A549 (cell line): Measurements from ENCODE around the gene TLCD5. TPM values are rescaled to one million over a fixed set of nuclear protein-coding genes. Genes with fewer than 3 reads are reported as not detected.

Experiments used
- ATAC-seq, 2 experiments: fragments of 200-7000 bp in 1 of 2; fragments of >200 bp in 1 of 2; cut with Nextera tagmentation in 1 of 2; cut with Tn5 transposase in 1 of 2; 3 replicates each; pipeline versions ENCODE4 v1.8.0 to v1.9.1; 2018 to 2020; ENCODE audit warnings: mild to moderate bottlenecking in 1 of 2, moderate library complexity in 1 of 2
- CTCF ChIA-PET: fragments of 300-600 bp; sonication (Branson Sonifier 250); formaldehyde crosslinking; extraction: SDS; loops from one replicate; lab custom pipeline; 2021; ENCODE audit warnings: antibody characterized with exemption, inconsistent platforms; lab: Yijun Ruan, JAX
- POLR2A ChIA-PET: fragments of 350-600 bp; formaldehyde crosslinking; extraction: SDS; loops from one replicate; lab custom pipeline; 2021; ENCODE audit warnings: antibody characterized with exemption, inconsistent platforms; lab: Yijun Ruan, JAX
- DNase-seq, 2 experiments: peaks; one replicate each; pipeline versions ENCODE4 v3.0.0 to v3.0.0-alpha.2; 2011 to 2016; ENCODE audit warnings: low read depth in 1 of 2, low spot score in 1 of 2
- FAIRE-seq: peaks from 2 replicates; lab custom pipeline; 2011; peaks lifted over from hg19 to GRCh38; lab: Jason Lieb, UNC
- H3K27ac ChIP-seq, 2 experiments: fragments of >200 bp; sonication (Bioruptor Twin); formaldehyde crosslinking; 3 replicates each; pipeline ENCODE4 v1.5.1; 2016 to 2017
- H3K4me1 ChIP-seq: fragments of >200 bp; sonication (Bioruptor Twin); formaldehyde crosslinking; 3 replicates; pipeline ENCODE4 v1.6.1; 2016
- H3K4me2 ChIP-seq: fragments of >200 bp; sonication (Bioruptor Twin); formaldehyde crosslinking; 3 replicates; pipeline ENCODE4 v1.6.1; 2016
- H3K4me3 ChIP-seq: fragments of >200 bp; sonication (Bioruptor Twin); formaldehyde crosslinking; 3 replicates; pipeline ENCODE4 v1.5.1; 2016
- H3K9me3 ChIP-seq: fragments of >200 bp; sonication (Bioruptor Twin); formaldehyde crosslinking; 3 replicates; pipeline ENCODE4 v1.6.1; 2016
- BHLHE40 ChIP-seq: IDR thresholded peaks from 2 replicates; pipeline ENCODE4 v1.6.1; 2012; ENCODE audit warnings: low read depth, low read length, inconsistent platforms
- FOSB ChIP-seq: fragments of 250-450 bp; sonication (Bioruptor Pico); IDR thresholded peaks from 2 replicates; pipeline ENCODE4 v1.5.0; 2020; ENCODE audit warnings: mild to moderate bottlenecking, moderate library complexity
- FOSL2 ChIP-seq, 2 experiments: fragments of 450-650 bp in 1 of 2; fragments of >200 bp in 1 of 2; sonication (Bioruptor Twin) in 1 of 2; formaldehyde crosslinking; IDR thresholded peaks; 2 replicates each; pipeline versions ENCODE4 v1.5.0 to v1.6.1; 2016 to 2020; ENCODE audit warnings: mild to moderate bottlenecking in 1 of 2, moderate library complexity in 1 of 2
- FOXS1 ChIP-seq: fragments of 250-450 bp; sonication (Bioruptor Pico); IDR thresholded peaks from 2 replicates; pipeline ENCODE4 v1.5.0; 2020; ENCODE audit warnings: mild to moderate bottlenecking, moderate library complexity
- GATA3 ChIP-seq: IDR thresholded peaks from 2 replicates; pipeline ENCODE4 v1.6.1; 2012; ENCODE audit warnings: borderline replicate concordance
- HOXA7 ChIP-seq: fragments of 250-450 bp; sonication (Bioruptor Pico); IDR thresholded peaks from 2 replicates; pipeline ENCODE4 v1.5.0; 2020; ENCODE audit warnings: mild to moderate bottlenecking, moderate library complexity
- HOXB13 ChIP-seq: fragments of 250-450 bp; sonication (Bioruptor Pico); IDR thresholded peaks from 2 replicates; pipeline ENCODE4 v1.5.0; 2020; ENCODE audit warnings: low read depth, mild to moderate bottlenecking, moderate library complexity
- JUNB ChIP-seq: fragments of >200 bp; sonication (Bioruptor Twin); formaldehyde crosslinking; IDR thresholded peaks from 2 replicates; pipeline ENCODE4 v1.6.1; 2016
- KDM5A ChIP-seq: fragments of 200-600 bp; sonication (generic); IDR thresholded peaks from 2 replicates; pipeline ENCODE4 v1.6.1; 2016; ENCODE audit warnings: antibody characterized with exemption, mild to moderate bottlenecking
- MAZ ChIP-seq: fragments of 150-350 bp; IDR thresholded peaks from 2 replicates; pipeline ENCODE4 v1.6.1; 2014; ENCODE audit warnings: antibody characterized with exemption, low read depth, low read length, borderline replicate concordance
- MYC ChIP-seq: IDR thresholded peaks from 2 replicates; pipeline ENCODE4 v1.6.1; 2012; ENCODE audit warnings: mild to moderate bottlenecking, inconsistent platforms, low read length, improper control_type of control experiment, borderline replicate concordance
- POLR2A ChIP-seq: IDR thresholded peaks from 2 replicates; pipeline ENCODE4 v1.6.1; 2012; ENCODE audit warnings: mild to moderate bottlenecking, low read length
- RAD21 ChIP-seq, 2 experiments: fragments of >200 bp in 1 of 2; sonication (Bioruptor Twin) in 1 of 2; formaldehyde crosslinking in 1 of 2; IDR thresholded peaks in 1 of 2; conservative IDR thresholded peaks in 1 of 2; 2 replicates in 1 of 2; 3 replicates in 1 of 2; pipeline ENCODE4 v1.6.1; 2012 to 2018; ENCODE audit warnings: inconsistent platforms in 1 of 2
- RARB ChIP-seq: fragments of 250-450 bp; sonication (Bioruptor Pico); IDR thresholded peaks from 2 replicates; pipeline ENCODE4 v1.8.0; 2021; ENCODE audit warnings: mild to moderate bottlenecking, moderate library complexity
- RNF2 ChIP-seq: fragments of 200-600 bp; sonication (generic); IDR thresholded peaks from 2 replicates; pipeline ENCODE4 v1.6.1; 2016; ENCODE audit warnings: low read depth, mild to moderate bottlenecking, antibody characterized with exemption, moderate library complexity, borderline replicate concordance
- SMC3 ChIP-seq: fragments of >200 bp; sonication (Bioruptor Twin); formaldehyde crosslinking; IDR thresholded peaks from 3 replicates; pipeline ENCODE4 v1.6.1; 2018; ENCODE audit warnings: inconsistent platforms
- SREBF2 ChIP-seq: fragments of 450-650 bp; IDR thresholded peaks from 2 replicates; pipeline ENCODE4 v1.6.1; 2014; ENCODE audit warnings: mild to moderate bottlenecking, moderate library complexity
- TFCP2L1 ChIP-seq: fragments of 250-450 bp; sonication (Bioruptor Pico); IDR thresholded peaks from 2 replicates; pipeline ENCODE4 v1.5.0; 2021; ENCODE audit warnings: mild to moderate bottlenecking
- ZNF302 ChIP-seq: fragments of 250-450 bp; sonication (Bioruptor Pico); IDR thresholded peaks from 2 replicates; pipeline ENCODE4 v1.9.0; 2021; ENCODE audit warnings: inconsistent platforms, mild to moderate bottlenecking, moderate library complexity
- WGBS: methylation state at CpG from one replicate; pipeline ENCODE4 v1.1.6; 2017; ENCODE audit errors: missing lambda C conversion rate; 5-methylcytosine and 5-hydroxymethylcytosine counted together
- polyA plus RNA-seq, 4 experiments: library from polyadenylated mRNA; depleted of rRNA in 3 of 4; stranded (reverse); fragments of >200 nt; fragmentation: RNase III in 1 of 4; extraction: RNeasy Plus Mini Kit Qiagen cat#74134 plus additional on column Dnase treatment in 1 of 4; gene quantifications; 2 replicates in 3 of 4; 3 replicates in 1 of 4; pipeline ENCODE4 v1.2.3, GENCODE V29; 2011 to 2017
- TF ChIP-seq, protein P1 (sequence below): fragments of >200 bp; sonication (Bioruptor Twin); formaldehyde crosslinking; IDR thresholded peaks from 2 replicates; pipeline ENCODE4 v1.6.1; 2016
- TF ChIP-seq, protein P2 (sequence below): IDR thresholded peaks from 2 replicates; pipeline ENCODE4 v1.6.1; 2012
- TF ChIP-seq, protein P3 (sequence below): fragments of 200-600 bp; sonication (generic); IDR thresholded peaks from 2 replicates; pipeline ENCODE4 v1.6.1; 2016; ENCODE audit warnings: antibody characterized with exemption, mild to moderate bottlenecking, moderate library complexity
- TF ChIP-seq, protein P4 (sequence below): IDR thresholded peaks from 2 replicates; pipeline ENCODE4 v1.6.1; 2012; ENCODE audit warnings: low read depth, borderline replicate concordance
- TF ChIP-seq, protein P5 (sequence below): fragments of 150-350 bp; IDR thresholded peaks from 2 replicates; pipeline ENCODE4 v1.6.1; 2014; ENCODE audit warnings: low read depth, mild to moderate bottlenecking, low read length
- TF ChIP-seq, protein P6 (sequence below): fragments of 250-450 bp; sonication (Bioruptor Pico); IDR thresholded peaks from 2 replicates; pipeline ENCODE4 v1.5.0; 2021; ENCODE audit warnings: mild to moderate bottlenecking, moderate library complexity, borderline replicate concordance
- TF ChIP-seq, protein P7 (sequence below): fragments of >200 bp; sonication (Bioruptor Twin); formaldehyde crosslinking; IDR thresholded peaks from 3 replicates; pipeline ENCODE4 v1.5.1; 2016

TLCD5 gene
- polyA plus RNA-seq, 2 of the 4 experiments (the other 2 are of a cell fraction): 5.8 to 12.9 TPM

DNA sequence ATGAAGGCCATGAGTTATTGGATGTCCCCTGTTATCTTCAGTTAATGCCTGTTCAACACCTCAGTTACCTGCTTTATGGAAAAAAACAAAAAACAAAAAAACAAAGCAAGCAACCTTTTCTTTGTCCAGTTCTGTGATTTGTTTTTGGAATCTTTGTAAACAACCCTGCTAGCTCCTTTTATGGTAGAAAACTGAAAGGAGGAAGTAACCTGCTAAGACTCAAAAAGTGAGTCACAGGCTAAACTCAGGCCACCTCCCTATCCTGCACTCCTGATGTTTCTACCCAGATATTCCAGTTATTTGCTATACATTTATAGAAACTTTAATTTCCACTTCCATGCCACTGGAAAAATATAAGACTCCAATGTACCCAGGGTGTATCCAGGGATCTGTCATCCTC lies 20.6 kb upstream of the TLCD5 start:
- Histone ChIP-seq H3K27ac (no peak overlapping the region), H3K4me3 (no peak overlapping the region), H3K4me1 (peaks cover 22% of the 10 kb centered on the region), H3K4me2 (peak overlapping the region; percentile 23; the same call in 1 of the 3 replicates), H3K9me3 (no peaks in the 10 kb centered on the region)
- no peak for FAIRE-seq
- peak; percentile 19 to 43 for DNase-seq
- TF ChIP-seq RAD21 (conservative IDR thresholded peaks at IDR 0.05 in 1 of 2, IDR thresholded peaks at IDR 0.05 in 1 of 2) (no peak), HOXB13 (CRISPR knock-in tag) (no peak), RNF2 (no peak), JUNB (no peak), FOSB (CRISPR knock-in tag) (no peak), SMC3 (no peak), MYC (no peak), HOXA7 (CRISPR knock-in tag) (no peak), FOXS1 (CRISPR knock-in tag) (no peak), RARB (no peak), TFCP2L1 (CRISPR knock-in tag) (no peak), POLR2A (no peak), FOSL2 (IDR thresholded peaks at IDR 0.05) (no peak), FOSL2 (CRISPR knock-in tag; IDR thresholded peaks at IDR 0.05) (no peak)
- TF ChIP-seq, protein P1, sequence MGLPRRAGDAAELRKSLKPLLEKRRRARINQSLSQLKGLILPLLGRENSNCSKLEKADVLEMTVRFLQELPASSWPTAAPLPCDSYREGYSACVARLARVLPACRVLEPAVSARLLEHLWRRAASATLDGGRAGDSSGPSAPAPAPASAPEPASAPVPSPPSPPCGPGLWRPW: no peak
- TF ChIP-seq, protein P2, sequence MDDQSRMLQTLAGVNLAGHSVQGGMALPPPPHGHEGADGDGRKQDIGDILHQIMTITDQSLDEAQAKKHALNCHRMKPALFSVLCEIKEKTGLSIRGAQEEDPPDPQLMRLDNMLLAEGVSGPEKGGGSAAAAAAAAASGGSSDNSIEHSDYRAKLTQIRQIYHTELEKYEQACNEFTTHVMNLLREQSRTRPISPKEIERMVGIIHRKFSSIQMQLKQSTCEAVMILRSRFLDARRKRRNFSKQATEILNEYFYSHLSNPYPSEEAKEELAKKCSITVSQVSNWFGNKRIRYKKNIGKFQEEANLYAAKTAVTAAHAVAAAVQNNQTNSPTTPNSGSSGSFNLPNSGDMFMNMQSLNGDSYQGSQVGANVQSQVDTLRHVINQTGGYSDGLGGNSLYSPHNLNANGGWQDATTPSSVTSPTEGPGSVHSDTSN: no peak
- TF ChIP-seq, protein P3, sequence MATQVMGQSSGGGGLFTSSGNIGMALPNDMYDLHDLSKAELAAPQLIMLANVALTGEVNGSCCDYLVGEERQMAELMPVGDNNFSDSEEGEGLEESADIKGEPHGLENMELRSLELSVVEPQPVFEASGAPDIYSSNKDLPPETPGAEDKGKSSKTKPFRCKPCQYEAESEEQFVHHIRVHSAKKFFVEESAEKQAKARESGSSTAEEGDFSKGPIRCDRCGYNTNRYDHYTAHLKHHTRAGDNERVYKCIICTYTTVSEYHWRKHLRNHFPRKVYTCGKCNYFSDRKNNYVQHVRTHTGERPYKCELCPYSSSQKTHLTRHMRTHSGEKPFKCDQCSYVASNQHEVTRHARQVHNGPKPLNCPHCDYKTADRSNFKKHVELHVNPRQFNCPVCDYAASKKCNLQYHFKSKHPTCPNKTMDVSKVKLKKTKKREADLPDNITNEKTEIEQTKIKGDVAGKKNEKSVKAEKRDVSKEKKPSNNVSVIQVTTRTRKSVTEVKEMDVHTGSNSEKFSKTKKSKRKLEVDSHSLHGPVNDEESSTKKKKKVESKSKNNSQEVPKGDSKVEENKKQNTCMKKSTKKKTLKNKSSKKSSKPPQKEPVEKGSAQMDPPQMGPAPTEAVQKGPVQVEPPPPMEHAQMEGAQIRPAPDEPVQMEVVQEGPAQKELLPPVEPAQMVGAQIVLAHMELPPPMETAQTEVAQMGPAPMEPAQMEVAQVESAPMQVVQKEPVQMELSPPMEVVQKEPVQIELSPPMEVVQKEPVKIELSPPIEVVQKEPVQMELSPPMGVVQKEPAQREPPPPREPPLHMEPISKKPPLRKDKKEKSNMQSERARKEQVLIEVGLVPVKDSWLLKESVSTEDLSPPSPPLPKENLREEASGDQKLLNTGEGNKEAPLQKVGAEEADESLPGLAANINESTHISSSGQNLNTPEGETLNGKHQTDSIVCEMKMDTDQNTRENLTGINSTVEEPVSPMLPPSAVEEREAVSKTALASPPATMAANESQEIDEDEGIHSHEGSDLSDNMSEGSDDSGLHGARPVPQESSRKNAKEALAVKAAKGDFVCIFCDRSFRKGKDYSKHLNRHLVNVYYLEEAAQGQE: no peak
- ChIA-PET POLR2A (no interaction called here), CTCF (interaction anchor here (2.0 to 15.7 kb wide), 8 partner anchors 9 to 133 kb away, joined by 5 to 407 read pairs (median 20); partner anchors contain the start of gene POU2F3)
- ATAC-seq: no peak

DNA sequence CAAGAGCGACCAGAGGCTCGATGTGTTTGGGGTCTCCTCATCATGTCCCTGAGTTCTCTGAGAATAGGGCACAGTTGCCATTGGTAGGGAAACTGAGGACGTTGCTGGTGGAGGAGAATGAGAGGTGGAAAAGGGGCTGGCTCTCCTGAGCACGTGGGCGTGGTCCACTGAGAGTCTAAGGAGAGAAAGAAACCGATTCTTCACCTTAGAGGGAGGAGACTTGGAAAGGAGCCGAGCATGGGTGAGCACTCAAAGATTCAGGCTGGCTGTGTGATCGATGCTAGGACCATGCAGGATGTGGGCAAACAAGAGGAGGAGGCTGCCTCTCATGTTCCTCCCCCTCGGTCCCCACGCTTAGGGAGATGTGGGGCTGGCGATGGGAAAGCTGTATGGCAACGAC lies 19.8 kb upstream of the TLCD5 start:
- H3K9me3 ChIP-seq: no peaks in the 10 kb centered on the region
- no peak for FAIRE-seq
- 61% methylated on average over 9 of the region's 12 CpGs for WGBS
- H3K4me3 ChIP-seq: no peak overlapping the region
- ChIA-PET CTCF (interaction anchor here (0.7 to 15.7 kb wide), 4 partner anchors 58 to 137 kb away, joined by 3 to 407 read pairs (median 54); partner anchors contain the start of gene POU2F3), POLR2A (no interaction called here)
- no peak for ATAC-seq
- no peak overlapping the region for H3K4me2 ChIP-seq
- H3K27ac ChIP-seq: no peak overlapping the region; a peak in 1 of 6 replicates
- DNase-seq: no peak
- peaks cover 16% of the 10 kb centered on the region for H3K4me1 ChIP-seq
- TF ChIP-seq ZNF302 (CRISPR knock-in tag) (no peak), JUNB (no peak), SREBF2 (no peak), HOXB13 (CRISPR knock-in tag) (no peak), MAZ (no peak), TFCP2L1 (CRISPR knock-in tag) (no peak), RARB (no peak), GATA3 (no peak), FOXS1 (CRISPR knock-in tag) (no peak), BHLHE40 (no peak), KDM5A (no peak)
- TF ChIP-seq, protein P4, sequence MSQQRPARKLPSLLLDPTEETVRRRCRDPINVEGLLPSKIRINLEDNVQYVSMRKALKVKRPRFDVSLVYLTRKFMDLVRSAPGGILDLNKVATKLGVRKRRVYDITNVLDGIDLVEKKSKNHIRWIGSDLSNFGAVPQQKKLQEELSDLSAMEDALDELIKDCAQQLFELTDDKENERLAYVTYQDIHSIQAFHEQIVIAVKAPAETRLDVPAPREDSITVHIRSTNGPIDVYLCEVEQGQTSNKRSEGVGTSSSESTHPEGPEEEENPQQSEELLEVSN: no peak
- TF ChIP-seq, protein P1: no peak
- TF ChIP-seq, protein P5, sequence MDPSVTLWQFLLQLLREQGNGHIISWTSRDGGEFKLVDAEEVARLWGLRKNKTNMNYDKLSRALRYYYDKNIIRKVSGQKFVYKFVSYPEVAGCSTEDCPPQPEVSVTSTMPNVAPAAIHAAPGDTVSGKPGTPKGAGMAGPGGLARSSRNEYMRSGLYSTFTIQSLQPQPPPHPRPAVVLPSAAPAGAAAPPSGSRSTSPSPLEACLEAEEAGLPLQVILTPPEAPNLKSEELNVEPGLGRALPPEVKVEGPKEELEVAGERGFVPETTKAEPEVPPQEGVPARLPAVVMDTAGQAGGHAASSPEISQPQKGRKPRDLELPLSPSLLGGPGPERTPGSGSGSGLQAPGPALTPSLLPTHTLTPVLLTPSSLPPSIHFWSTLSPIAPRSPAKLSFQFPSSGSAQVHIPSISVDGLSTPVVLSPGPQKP: no peak
- TF ChIP-seq, protein P6, sequence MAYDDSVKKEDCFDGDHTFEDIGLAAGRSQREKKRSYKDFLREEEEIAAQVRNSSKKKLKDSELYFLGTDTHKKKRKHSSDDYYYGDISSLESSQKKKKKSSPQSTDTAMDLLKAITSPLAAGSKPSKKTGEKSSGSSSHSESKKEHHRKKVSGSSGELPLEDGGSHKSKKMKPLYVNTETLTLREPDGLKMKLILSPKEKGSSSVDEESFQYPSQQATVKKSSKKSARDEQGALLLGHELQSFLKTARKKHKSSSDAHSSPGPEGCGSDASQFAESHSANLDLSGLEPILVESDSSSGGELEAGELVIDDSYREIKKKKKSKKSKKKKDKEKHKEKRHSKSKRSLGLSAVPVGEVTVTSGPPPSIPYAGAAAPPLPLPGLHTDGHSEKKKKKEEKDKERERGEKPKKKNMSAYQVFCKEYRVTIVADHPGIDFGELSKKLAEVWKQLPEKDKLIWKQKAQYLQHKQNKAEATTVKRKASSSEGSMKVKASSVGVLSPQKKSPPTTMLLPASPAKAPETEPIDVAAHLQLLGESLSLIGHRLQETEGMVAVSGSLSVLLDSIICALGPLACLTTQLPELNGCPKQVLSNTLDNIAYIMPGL (CRISPR knock-in tag): no peak
- TF ChIP-seq, protein P7, sequence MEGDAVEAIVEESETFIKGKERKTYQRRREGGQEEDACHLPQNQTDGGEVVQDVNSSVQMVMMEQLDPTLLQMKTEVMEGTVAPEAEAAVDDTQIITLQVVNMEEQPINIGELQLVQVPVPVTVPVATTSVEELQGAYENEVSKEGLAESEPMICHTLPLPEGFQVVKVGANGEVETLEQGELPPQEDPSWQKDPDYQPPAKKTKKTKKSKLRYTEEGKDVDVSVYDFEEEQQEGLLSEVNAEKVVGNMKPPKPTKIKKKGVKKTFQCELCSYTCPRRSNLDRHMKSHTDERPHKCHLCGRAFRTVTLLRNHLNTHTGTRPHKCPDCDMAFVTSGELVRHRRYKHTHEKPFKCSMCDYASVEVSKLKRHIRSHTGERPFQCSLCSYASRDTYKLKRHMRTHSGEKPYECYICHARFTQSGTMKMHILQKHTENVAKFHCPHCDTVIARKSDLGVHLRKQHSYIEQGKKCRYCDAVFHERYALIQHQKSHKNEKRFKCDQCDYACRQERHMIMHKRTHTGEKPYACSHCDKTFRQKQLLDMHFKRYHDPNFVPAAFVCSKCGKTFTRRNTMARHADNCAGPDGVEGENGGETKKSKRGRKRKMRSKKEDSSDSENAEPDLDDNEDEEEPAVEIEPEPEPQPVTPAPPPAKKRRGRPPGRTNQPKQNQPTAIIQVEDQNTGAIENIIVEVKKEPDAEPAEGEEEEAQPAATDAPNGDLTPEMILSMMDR: no peak
